Measurements from ENCODE around the gene SCYGR7. TPM values are rescaled to one million over a fixed set of nuclear protein-coding genes. Genes with fewer than 3 reads are reported as not detected.

SCYGR7 gene
- total and polyA plus RNA-seq, 10 of the 15 experiments (the other 5 are each of a cell fraction or from before 2014, with no cell fraction given) = not detected

DNA sequence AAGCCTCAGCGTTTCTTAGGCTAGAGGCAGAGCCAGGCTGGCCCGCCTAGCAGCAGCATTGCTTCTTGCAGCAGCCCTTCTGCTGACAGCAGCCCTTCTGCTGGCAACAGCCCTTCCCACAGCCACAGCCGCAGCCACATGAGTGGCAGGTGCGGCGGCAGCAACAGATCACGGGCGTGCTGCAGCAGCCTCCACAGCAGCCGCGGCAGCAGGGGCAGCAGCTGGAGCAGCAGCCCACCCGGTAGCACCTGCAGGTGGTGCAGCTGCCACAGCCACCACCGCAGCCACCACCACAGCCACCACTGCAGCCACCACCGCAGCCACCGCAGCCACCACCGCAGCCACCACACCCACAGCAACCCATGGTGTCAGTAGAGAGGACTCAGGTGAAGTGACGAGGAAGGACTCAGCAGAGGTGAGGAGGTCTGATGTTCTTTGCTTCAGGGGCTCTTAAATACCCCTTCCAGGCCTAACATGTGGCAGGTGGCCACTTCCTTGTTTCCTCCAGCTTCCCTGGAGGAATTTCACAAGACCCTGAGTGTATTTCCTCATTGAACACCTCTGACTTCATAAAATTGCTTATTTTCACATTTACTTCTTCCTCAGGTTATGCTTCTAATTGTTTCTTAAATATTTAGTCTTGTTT lies 3.6 kb upstream of the SCYGR7 start, which contains the start of gene SCYGR6 (continued):
- TF ChIP-seq, protein P1, sequence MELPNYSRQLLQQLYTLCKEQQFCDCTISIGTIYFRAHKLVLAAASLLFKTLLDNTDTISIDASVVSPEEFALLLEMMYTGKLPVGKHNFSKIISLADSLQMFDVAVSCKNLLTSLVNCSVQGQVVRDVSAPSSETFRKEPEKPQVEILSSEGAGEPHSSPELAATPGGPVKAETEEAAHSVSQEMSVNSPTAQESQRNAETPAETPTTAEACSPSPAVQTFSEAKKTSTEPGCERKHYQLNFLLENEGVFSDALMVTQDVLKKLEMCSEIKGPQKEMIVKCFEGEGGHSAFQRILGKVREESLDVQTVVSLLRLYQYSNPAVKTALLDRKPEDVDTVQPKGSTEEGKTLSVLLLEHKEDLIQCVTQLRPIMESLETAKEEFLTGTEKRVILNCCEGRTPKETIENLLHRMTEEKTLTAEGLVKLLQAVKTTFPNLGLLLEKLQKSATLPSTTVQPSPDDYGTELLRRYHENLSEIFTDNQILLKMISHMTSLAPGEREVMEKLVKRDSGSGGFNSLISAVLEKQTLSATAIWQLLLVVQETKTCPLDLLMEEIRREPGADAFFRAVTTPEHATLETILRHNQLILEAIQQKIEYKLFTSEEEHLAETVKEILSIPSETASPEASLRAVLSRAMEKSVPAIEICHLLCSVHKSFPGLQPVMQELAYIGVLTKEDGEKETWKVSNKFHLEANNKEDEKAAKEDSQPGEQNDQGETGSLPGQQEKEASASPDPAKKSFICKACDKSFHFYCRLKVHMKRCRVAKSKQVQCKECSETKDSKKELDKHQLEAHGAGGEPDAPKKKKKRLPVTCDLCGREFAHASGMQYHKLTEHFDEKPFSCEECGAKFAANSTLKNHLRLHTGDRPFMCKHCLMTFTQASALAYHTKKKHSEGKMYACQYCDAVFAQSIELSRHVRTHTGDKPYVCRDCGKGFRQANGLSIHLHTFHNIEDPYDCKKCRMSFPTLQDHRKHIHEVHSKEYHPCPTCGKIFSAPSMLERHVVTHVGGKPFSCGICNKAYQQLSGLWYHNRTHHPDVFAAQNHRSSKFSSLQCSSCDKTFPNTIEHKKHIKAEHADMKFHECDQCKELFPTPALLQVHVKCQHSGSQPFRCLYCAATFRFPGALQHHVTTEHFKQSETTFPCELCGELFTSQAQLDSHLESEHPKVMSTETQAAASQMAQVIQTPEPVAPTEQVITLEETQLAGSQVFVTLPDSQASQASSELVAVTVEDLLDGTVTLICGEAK (IDR thresholded peaks at IDR 0.05; ENCODE audit: borderline replicate concordance) = no peak
- TF ChIP-seq WRNIP1 (IDR thresholded peaks at IDR 0.05; ENCODE audit: borderline replicate concordance, low read depth, low read length) (no peak), STAT3 (IDR thresholded peaks at IDR 0.05; ENCODE audit: low read depth, low read length) (no peak), RAD21 (IDR thresholded peaks at IDR 0.05; ENCODE audit: insufficient read depth, low read depth, low read length) (no peak), SIX5 (IDR thresholded peaks at IDR 0.05; ENCODE audit: low read depth, low read length, severe bottlenecking) (no peak), STAT1 (conservative IDR thresholded peaks at IDR 0.05) (no peak), RBBP5 (conservative IDR thresholded peaks at IDR 0.05) (no peak)
- TF ChIP-seq, protein P2, sequence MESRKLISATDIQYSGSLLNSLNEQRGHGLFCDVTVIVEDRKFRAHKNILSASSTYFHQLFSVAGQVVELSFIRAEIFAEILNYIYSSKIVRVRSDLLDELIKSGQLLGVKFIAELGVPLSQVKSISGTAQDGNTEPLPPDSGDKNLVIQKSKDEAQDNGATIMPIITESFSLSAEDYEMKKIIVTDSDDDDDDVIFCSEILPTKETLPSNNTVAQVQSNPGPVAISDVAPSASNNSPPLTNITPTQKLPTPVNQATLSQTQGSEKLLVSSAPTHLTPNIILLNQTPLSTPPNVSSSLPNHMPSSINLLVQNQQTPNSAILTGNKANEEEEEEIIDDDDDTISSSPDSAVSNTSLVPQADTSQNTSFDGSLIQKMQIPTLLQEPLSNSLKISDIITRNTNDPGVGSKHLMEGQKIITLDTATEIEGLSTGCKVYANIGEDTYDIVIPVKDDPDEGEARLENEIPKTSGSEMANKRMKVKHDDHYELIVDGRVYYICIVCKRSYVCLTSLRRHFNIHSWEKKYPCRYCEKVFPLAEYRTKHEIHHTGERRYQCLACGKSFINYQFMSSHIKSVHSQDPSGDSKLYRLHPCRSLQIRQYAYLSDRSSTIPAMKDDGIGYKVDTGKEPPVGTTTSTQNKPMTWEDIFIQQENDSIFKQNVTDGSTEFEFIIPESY (IDR thresholded peaks at IDR 0.05) = no peak
- TF ChIP-seq, protein P3, sequence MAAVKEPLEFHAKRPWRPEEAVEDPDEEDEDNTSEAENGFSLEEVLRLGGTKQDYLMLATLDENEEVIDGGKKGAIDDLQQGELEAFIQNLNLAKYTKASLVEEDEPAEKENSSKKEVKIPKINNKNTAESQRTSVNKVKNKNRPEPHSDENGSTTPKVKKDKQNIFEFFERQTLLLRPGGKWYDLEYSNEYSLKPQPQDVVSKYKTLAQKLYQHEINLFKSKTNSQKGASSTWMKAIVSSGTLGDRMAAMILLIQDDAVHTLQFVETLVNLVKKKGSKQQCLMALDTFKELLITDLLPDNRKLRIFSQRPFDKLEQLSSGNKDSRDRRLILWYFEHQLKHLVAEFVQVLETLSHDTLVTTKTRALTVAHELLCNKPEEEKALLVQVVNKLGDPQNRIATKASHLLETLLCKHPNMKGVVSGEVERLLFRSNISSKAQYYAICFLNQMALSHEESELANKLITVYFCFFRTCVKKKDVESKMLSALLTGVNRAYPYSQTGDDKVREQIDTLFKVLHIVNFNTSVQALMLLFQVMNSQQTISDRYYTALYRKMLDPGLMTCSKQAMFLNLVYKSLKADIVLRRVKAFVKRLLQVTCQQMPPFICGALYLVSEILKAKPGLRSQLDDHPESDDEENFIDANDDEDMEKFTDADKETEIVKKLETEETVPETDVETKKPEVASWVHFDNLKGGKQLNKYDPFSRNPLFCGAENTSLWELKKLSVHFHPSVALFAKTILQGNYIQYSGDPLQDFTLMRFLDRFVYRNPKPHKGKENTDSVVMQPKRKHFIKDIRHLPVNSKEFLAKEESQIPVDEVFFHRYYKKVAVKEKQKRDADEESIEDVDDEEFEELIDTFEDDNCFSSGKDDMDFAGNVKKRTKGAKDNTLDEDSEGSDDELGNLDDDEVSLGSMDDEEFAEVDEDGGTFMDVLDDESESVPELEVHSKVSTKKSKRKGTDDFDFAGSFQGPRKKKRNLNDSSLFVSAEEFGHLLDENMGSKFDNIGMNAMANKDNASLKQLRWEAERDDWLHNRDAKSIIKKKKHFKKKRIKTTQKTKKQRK (IDR thresholded peaks at IDR 0.05; ENCODE audit: low read depth, low read length) = no peak

All from GM12878 (cell line).